GM21367 (cell line): ENCODE results near the gene BRCC3.

Experiments used
- ATAC-seq: cut with Tn5 transposase; IDR thresholded peaks from one replicate; pipeline ENCODE4 v1.9.1; 2021; ENCODE audit not compliant: unreplicated experiment

The BRCC3 gene

DNA sequence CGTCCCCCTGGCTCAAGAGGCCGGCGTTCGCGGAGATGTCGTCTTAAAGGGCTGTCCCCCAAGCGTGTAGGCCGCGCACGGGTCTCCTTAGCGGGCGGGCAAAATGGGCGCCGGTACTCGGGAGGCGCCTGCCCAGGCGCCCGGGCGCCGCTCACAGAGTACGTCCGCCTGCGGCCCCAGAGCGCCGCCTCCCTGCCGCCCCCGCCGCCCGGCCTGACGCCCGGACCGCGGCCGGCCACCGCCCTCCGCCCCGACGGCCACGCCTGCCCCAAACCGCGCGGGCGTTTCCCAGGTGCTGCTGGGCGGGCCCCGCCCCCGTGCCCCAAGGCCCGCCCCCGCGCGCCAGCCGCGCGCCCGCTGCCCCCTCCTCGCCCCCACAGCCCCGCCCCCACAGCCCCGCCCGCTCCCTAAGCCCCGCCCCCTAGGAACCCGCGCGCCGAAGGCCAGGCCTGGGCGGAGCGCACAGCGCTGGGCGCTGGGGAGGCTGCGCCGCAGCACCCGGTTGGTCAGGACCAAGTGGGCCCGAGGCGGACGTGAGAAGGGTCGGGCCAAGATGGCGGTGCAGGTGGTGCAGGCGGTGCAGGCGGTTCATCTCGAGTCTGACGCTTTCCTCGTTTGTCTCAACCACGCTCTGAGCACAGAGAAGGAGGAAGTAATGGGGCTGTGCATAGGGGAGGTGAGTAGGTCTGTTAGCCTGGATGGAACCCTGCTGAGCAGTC lies at the start of gene BRCC3, which contains the start of the genes CMC4 and MTCP1:
BRCC3 (plus strand) TSS at position 534 of the 719 bp plus-strand sequence; CDS start at position 554, 20 bp downstream.
CMC4 (minus strand) TSS at position 162 of the 719 bp plus-strand sequence. CDS start 7,113 bp downstream, outside the sequence.
MTCP1 (minus strand) TSS at position 162 of the 719 bp plus-strand sequence. CDS start 5,126 bp downstream, outside the sequence.
- peak; percentile 83 for ATAC-seq

DNA sequence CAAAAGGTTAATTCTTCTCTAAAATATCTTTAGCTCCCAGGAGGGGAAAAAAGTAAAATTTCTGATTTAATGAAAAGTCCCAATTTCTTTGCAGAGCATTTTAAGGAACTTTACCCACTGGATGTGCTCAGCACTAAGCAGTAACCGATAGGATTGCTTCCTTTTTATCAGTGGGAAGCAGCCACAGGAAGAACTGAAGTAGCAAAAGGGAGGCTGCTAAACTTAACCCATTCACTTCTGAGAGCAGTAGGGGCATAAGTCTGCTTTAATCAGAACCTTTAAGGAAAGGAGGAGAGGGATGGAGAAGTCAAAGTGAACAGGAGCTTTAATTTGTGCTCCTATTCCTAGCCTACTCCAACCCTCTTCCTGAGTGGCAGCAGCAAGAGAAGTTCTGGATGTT lies 48.7 kb upstream of the BRCC3 start, which contains the start of gene F8:
F8 (minus strand) TSS at position 139 of the 400 bp plus-strand sequence. CDS start 171 bp downstream, outside the sequence.
- no peak for ATAC-seq

DNA sequence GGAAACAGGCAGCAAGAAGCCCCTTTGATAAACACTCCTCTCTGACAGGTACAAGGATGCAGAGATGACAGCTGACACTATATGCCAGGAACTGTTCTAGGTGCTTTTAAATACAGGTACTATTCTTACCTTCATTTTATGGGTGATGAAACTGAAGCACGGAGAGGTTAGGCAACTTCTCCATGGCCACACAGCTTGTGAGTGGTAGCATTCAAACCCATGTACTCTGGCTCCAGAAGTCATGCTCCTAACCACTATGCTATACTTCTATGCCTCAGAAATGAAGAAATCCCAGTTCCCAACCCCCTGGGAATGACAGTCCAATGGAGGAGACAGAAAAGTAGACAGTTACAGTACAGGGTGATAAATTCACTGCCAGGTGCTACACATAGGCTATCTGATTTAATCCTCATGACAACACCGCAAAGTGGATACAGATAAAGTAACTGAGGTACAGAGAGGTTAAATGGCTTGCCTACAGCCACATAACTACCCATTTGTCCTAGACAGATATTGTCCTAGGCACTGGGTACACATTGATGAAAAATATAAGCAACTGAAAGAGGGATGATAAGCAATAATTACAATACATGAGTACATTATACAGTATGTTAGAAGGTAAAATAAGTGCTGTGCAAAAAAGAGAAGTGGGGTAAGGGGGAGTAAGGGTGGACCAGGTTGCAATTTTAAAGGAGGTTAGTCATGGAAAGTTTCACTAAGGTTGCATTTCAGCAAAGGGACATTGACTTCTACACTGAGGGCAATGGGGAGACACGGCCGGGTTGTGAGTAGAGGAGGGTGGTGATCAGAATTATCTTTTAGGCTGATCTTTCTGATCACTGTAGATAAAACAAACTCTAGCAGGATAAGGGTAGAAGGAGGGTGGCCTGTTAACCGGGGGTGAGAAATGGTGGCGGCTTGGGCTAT lies 47.1 kb upstream of the BRCC3 start:
- no peak for ATAC-seq

DNA sequence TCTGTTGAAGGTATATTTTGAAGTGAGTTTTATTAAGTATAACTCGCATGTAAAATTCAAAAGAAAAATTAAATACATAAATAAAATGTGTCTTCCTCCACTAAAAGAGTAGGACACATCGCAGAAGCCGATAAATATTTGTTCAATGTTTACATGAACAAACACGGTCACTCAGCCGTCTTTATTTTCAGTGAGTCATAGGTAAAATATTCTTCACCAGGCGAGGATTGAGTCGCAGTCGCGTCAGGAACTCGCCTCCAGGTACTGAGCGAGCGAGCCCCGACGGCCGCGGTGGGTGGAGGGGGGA lies 44.9 kb upstream of the BRCC3 start:
- no peak for ATAC-seq

DNA sequence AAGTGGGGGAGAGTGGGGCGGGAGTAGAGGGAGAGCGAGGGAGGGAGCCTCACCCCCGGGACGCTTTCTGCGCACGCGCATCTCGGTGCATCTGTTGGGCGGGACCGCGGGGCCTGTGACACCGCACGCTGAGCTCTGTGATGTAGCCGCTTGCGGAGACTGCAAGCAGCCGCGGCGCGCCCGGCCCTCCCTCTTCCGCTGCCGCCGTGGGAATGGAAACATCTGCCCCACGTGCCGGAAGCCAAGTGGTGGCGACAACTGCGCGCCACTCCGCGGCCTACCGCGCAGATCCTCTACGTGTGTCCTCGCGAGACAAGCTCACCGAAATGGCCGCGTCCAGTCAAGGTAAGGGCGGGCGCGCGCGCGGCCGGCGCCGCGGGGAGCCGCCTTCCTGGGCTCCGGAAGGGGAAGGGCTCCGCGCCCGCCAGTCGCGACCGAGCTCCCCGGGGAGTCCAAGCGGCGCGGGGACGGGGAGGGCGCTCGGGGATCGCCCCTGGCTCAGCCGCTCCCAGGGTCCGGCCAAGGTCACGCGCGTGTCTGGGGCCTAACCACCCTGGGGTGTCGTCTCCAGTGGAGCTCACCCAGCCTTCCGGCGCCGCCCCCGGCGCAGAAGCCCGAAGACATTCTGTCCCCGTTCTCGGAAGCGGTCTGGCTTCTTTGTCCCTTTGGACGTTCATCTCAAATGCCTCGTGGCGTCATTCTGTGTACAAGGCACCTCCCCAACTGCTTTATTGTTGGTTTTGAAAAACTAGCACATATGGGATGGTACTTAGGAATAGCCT lies 44.4 kb upstream of the BRCC3 start, which contains the start of gene FUNDC2:
FUNDC2 (plus strand) TSS at position 118 of the 782 bp plus-strand sequence; CDS start at position 213, 95 bp downstream.
- peak; percentile 86 for ATAC-seq

DNA sequence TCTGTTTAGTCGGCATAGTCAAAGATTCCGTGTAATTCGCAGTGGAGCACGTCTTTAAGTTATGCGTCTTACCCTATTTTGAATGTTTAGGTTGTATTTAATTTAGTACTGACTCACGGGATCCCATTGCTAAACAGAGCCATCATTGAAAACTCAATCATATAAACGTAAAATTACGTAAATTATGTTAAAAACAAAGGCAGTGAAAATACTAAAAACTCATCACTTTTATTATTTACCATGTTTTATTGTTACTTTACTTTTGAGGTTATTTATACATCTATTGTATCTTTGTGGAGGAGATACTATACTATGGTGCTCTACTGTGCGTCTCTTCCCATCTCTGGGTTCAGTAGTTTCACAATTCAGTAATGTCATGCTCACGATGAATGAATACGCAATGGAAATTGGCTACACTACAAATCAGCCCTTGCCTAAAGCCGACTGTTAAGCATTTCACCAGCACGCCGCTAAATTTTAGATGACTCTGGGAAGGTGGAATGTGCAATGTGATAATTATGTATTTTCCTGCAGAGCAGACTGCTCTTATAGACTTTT lies 43.7 kb upstream of the BRCC3 start:
- ATAC-seq: no peak

DNA sequence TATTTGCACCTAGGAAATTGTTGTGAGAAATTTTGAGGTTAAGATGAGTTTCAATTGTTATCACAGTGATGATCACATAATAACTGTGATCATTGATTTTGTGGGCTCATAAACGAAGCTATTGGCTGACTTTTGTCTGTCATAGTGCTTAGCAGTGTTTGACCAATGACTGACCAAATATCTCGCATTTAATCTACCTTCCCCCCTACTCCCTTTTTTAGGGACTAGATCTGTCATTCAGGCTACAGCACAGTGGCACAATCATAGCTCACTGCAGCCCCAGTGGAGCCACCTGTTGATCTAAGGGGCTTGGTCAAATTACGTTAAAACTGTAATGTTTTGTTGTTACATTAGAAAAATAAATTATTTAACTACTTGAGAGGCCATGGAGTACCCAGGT lies 43.2 kb upstream of the BRCC3 start:
- ATAC-seq: no peak

DNA sequence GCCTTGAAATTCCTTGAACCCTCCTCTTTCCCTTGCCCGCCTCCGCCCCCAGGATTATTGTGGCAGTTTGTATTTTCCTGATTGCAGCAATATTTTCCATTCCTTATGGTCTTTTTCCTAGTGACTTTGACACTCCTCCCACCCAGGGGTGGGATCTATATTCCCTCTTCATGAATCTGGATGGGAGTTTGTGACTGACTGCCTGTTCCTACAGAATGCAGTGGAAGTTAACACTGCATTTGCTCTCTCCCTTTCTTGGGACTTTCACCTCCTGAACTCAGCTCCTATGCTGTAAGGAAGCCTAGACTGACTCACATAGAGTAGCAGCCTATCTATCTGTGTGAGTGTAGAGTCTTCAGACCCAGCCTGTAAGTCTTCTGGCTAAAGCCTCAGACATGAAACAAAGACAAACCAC lies 42.4 kb upstream of the BRCC3 start:
- ATAC-seq: no peak

DNA sequence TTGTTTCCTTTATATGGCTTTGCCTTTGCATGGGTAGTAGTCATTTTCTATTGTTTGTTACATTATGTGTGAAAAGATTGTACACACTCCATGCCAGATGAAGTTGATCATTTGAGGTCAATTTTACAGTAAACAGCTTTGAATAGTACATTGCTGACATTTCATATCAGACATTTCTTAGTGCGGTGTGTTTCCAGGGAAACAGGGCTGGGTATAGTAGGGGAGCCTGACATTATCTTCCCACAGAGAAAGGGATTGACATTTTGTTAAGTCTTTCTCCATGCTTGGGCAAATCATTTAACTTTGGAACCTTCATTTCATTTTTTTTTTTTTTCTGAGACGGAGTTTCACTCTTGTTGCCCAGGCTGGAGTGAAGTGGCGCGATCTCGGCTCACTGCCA lies 39.7 kb upstream of the BRCC3 start:
- no peak for ATAC-seq

DNA sequence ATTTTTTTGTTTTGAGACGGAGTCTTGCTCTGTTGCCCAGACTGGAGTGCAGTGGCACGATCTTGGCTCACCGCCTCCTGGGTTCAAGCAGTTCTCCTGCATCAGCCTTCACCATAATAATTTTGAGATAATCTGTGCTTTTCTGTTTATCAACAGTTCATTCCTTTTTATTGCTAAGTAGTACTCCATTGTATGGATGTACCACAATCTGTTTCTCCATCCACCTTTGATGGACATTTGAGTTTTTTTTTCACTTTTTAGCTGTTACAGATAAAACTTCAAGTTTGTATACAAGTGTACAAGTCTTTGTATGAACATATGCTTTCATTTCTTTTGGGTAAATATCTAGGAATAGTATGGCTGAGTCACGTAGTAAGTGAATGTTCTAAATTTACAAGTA lies 35.6 kb upstream of the BRCC3 start:
- ATAC-seq: no peak

DNA sequence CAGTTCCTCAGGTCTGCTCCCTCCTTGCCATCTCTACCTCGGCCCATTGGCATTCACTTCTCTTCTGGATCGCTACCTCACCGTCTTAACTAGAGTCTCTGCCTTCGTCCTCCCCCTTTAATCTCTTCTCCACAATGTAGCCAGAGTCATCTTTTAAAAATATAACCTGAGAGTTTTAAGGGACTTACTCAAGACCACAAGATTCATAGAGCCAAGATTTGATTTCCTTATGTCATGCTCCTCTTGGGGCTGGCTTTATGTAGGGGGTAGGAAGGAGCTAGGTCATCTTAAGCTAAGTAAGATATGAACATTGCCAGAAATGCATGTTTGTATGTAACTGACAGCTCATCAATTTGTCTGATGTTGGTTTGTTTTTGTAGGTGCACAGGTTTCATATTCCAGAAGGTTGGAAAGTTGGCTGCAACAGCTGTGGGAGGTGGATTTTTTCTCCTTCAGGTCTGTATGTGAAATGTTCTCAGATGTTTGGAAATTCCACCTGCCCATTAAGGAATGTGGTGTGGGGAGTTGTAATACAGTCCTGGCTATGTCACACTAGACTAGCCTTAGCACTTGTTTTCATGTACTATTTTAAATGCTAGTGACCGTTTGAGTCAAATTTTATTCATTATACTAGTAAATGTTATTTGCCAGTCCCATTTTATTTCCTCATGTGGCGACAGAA lies 25.0 kb upstream of the BRCC3 start:
- no peak for ATAC-seq

DNA sequence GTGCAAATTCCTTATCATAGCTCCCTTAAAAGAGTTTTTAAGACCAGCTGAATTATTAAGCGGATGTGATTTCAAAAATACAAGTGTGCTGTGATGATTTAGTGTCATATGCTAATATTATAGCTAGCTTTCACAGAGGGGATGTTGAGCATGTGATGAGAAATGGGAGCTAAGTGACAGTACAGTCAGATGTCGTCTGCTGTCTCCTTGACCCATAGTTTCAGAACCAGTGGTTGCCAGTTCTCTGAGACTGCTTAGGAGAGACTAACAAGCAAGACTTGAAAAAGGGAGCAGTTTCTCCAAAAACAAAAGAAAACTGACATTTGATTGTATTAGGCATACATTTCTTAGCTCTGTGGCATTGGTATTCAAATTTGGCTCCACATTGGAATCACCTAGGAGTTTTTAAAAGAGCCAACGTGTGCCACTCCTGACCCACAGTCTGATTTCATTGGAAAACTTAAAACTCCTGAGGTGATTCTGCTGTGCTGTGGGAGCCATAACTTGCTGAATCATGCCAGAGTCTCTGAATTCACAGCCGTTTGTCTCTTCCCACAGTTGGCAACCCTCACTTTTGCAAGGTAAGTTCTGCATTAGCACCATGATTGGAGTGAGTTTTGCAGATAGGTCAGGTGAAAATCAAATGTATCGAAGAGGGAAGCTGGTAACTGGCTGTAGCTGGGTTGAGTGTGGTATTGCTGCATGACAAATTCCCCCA lies 24.3 kb upstream of the BRCC3 start:
- no peak for ATAC-seq

DNA sequence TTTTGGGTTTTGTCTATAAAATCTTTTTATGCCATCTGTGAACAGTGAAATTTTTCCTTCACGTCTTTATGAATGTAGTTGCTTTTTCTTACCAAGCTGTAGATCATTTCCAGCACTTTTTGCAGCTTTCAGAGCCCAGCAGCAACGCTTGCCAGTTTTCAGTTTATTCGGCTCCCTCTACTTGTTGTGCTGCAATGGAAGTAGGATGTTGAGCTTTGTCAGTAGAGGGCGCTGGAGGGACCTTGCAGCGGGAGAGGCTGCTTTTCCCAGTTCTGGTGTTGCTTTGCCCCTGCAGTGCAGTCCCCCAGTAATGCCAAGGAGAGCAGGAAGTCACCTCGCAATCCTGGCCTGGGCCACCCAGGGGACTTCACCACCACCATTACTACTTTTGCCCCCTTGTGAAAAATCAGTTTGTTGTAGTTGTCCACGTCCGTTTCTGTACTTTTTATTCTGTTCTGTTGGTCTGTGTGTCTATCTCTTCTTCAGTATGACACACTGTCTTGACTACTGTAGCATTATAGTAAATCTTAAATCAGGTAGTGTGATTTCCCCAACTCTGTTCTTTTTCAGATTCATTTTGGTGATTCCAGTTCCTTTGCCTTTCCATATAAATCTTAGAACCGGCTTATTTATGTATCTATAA lies 22.2 kb upstream of the BRCC3 start:
- no peak for ATAC-seq

DNA sequence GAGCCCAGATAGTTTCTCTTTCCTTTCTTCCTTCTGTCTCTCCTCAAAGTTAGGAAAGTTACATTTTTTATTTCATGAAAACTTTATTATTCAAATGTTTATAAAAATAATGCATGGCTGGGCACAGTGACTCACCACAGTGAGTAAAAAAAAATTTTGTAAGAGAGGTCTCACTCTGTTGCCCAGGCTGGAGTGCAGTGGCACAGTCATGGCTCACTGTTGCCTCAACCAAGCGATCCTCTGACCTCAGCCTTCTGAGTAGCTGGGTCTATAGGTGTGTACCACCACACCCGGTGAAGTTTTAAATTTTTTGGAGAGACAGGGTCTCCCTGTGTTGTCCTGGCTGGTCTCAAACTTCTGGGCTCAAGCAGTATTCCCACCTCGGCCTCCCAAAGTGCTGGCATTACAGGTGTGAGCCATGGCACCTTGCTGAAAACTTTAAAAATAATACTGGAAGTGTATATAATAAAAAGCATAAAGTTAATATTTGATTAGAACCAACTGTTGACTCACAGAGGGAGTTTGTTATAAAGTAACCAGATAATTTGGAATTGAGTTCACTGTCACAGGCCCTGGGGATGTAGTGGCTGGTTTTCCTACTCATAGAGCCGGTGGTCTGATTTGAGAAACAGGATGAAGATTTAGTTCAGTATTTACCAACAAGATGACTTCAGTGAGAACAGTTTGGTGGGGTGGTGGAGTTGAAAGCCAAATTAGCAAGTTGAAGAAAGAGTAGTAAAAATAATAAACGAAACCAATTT lies 18.4 kb upstream of the BRCC3 start:
- no peak for ATAC-seq

DNA sequence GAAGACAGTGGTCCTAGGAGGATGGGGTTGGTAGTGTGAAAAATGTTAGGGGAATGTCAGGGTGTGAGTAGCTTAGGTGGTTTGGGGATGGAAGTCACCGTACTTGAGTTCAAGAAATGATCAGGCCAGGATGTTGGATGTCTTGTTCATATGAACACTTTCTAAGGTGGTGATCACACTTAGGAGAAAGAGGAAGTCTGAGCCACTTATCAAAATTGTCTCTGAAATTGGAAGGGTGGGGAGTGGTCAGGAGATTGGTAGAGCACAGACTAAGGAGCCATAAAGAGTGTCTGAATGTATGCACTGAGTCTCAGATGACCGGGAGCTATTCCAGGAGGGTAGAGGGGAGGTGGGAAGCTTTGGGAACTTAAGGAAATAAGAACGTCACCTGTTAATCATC lies 17.7 kb upstream of the BRCC3 start:
- no peak for ATAC-seq

DNA sequence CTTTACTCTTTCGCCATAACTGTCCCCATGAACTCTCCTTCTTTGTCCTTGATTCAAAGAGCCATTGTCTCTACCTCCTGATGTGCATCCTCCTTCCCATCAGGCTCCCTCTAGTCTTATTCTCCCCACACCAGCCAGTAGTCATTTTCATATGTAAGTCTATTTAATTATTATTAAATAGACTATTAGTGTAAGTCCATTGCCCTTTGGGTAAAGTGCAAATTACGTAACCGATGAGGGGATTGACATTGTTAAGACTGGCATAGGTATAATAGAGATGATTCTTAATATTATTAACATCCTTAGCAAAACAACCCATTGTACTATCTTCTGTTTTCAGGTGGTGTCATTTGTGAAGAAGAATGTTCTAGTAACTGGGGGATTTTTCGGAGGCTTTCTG lies 17.1 kb upstream of the BRCC3 start:
- ATAC-seq: no peak

DNA sequence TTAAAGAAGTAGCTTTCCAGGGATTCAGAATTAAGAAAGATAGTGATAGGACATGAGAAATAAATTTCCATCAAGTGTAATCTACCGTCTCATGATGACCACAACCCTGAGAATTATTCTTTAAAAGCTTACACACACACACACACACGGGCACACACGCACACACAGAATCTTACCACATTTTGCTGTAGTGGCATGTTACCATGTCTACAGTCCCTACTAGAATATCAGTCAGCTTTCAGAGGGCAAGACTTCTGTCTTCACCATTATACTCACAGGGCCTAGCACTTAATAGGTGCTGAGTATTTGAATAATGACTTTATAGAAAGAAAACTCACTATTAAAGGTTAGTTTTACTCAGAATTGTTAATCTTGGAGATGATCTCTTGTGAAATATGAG lies 15.8 kb upstream of the BRCC3 start:
- ATAC-seq: no peak

DNA sequence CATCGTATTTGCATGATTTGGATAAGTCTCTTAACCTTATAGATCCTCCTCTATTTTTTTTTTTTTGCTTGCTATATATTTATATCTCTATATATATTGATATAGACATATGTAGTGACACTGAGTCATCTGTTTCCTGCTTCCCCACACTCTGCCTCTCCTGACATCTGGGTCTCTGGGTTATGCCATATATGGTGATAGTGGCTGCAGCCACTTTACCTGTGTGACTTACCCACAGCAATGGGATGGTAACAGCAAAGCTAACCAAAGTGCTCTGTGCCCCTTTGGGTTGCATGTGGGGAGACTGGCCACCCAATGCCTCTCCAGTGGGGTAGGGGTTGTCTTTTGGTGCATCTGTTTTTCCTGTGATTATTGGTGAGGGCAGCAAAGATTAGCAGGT lies 14.8 kb upstream of the BRCC3 start:
- no peak for ATAC-seq
